K562 (cell line): Measurements from ENCODE around the gene ASCC2. TPM values are rescaled to one million over a fixed set of nuclear protein-coding genes. Genes with fewer than 3 reads are reported as not detected.
A peak's percentile ranks its signal among the peaks of the same experiment; 100 is the strongest.

Source experiments
- CREBBP ChIP-seq: IDR thresholded peaks from one replicate; pipeline ENCODE4 v1.6.1; 2012; ENCODE audit warnings: low read depth, mild to moderate bottlenecking, control low read depth, inconsistent platforms, low read length
- EGR1 ChIP-seq: fragments of 450-650 bp; conservative IDR thresholded peaks from 2 replicates; pipeline ENCODE4 v1.6.1; 2017; ENCODE audit warnings: mild to moderate bottlenecking
- ELK3 ChIP-seq: fragments of 450-650 bp; formaldehyde crosslinking; IDR thresholded peaks from 2 replicates; pipeline ENCODE4 v1.4.0; 2020; ENCODE audit warnings: mild to moderate bottlenecking
- EP300 ChIP-seq: IDR thresholded peaks from 2 replicates; pipeline ENCODE4 v1.6.1; 2012; ENCODE audit warnings: low read length, improper control_type of control experiment
- GTF2F1 ChIP-seq: IDR thresholded peaks from 2 replicates; pipeline ENCODE4 v1.6.1; 2011; ENCODE audit warnings: low read depth, low read length, improper control_type of control experiment
- HLTF ChIP-seq: fragments of 450-650 bp; IDR thresholded peaks from 2 replicates; pipeline ENCODE4 v1.6.1; 2016
- HMGXB4 ChIP-seq: sonication (generic); formaldehyde crosslinking; IDR thresholded peaks from 2 replicates; pipeline ENCODE4 v1.8.1; 2023; ENCODE audit warnings: mild to moderate bottlenecking, missing genetic modification reagents
- HOXB6 ChIP-seq: fragments of 250-450 bp; sonication (Bioruptor Pico); IDR thresholded peaks from 2 replicates; pipeline ENCODE4 v1.5.1; 2022; ENCODE audit warnings: mild to moderate bottlenecking, borderline replicate concordance
- KLF10 ChIP-seq: fragments of 250-450 bp; sonication (Bioruptor Pico); IDR thresholded peaks from 2 replicates; pipeline ENCODE4 v1.6.1; 2021; ENCODE audit warnings: matching md5 sums
- MAFG ChIP-seq: fragments of 450-650 bp; conservative IDR thresholded peaks from 2 replicates; pipeline ENCODE4 v1.6.1; 2016; ENCODE audit warnings: missing genetic modification characterization, missing compliant biosample characterization
- NCOA4 ChIP-seq: fragments of 450-650 bp; IDR thresholded peaks from 2 replicates; pipeline ENCODE4 v1.6.1; 2018; ENCODE audit warnings: mild to moderate bottlenecking; ENCODE audit not compliant: partially characterized antibody
- NR2F6 ChIP-seq: fragments of 450-650 bp; formaldehyde crosslinking; IDR thresholded peaks from 2 replicates; pipeline ENCODE4 v1.4.0; 2020; ENCODE audit warnings: mild to moderate bottlenecking
- SAP30 ChIP-seq: fragments of 200-600 bp; sonication (generic); IDR thresholded peaks from 2 replicates; pipeline ENCODE4 v1.6.1; 2012; ENCODE audit warnings: borderline replicate concordance, low read depth, mild to moderate bottlenecking, moderate library complexity, low read length, control low read depth, inconsistent platforms; ENCODE audit not compliant: insufficient read depth, poor library complexity, severe bottlenecking
- TEAD4 ChIP-seq, 2 experiments: sonication (generic) in 1 of 2; formaldehyde crosslinking in 1 of 2; IDR thresholded peaks; 2 replicates each; pipeline versions ENCODE4 v1.6.1 to v1.8.0; 2012 to 2022; ENCODE audit warnings: borderline replicate concordance in 1 of 2, inconsistent platforms in 1 of 2, low read length in 1 of 2, mild to moderate bottlenecking in 1 of 2, missing genetic modification reagents in 1 of 2
- THAP12 ChIP-seq: fragments of 250-450 bp; sonication (Bioruptor Pico); IDR thresholded peaks from 2 replicates; pipeline ENCODE4 v1.9.0; 2021; ENCODE audit warnings: mild to moderate bottlenecking, inconsistent platforms
- ZBTB7A ChIP-seq: IDR thresholded peaks from 2 replicates; pipeline ENCODE4 v1.6.1; 2011; ENCODE audit warnings: low read depth, mild to moderate bottlenecking, low read length, moderate library complexity, borderline replicate concordance; ENCODE audit not compliant: control insufficient read depth
- ZNF24 ChIP-seq: fragments of 450-650 bp; IDR thresholded peaks from 2 replicates; pipeline ENCODE4 v1.6.1; 2016
- ZNF263 ChIP-seq: sonication (generic); formaldehyde crosslinking; IDR thresholded peaks from 2 replicates; pipeline ENCODE4 v1.8.0; 2022; ENCODE audit warnings: mild to moderate bottlenecking, missing genetic modification reagents, borderline replicate concordance
- ZNF324 ChIP-seq: fragments of 250-450 bp; sonication (Bioruptor Pico); IDR thresholded peaks from 2 replicates; pipeline ENCODE4 v1.4.0; 2020; ENCODE audit warnings: mild to moderate bottlenecking
- ZNF398 ChIP-seq: fragments of 250-450 bp; sonication (Bioruptor Pico); IDR thresholded peaks from 2 replicates; pipeline ENCODE4 v1.8.0; 2021; ENCODE audit warnings: moderate library complexity, mild to moderate bottlenecking, inconsistent platforms
- ZNF436 ChIP-seq: fragments of 250-450, 450-650 bp; sonication (Bioruptor Pico); formaldehyde crosslinking; IDR thresholded peaks from 2 replicates; pipeline ENCODE4 v1.7.0; 2020; ENCODE audit warnings: mild to moderate bottlenecking
- polyA plus RNA-seq, 8 experiments: library from polyadenylated mRNA; depleted of rRNA in 4 of 8; stranded (reverse) in 5 of 8; unstranded in 3 of 8; fragments of >200 nt; fragmentation: Nextera tagmentation in 2 of 8; fragmentation: Illumina TruSeq in 1 of 8; extraction: Ambion mirVana in 2 of 8; extraction: Trizol in 1 of 8; gene quantifications; 2 replicates each; pipeline versions ENCODE4 v1.2.1 to v1.2.3, GENCODE V29; 2011 to 2014; ENCODE audit warnings: inconsistent platforms in 1 of 8, missing spikeins in 1 of 8
- total RNA-seq, 7 experiments: library from RNA; depleted of rRNA in 6 of 7; stranded (reverse); fragments of >200 nt in 6 of 7; fragmentation: Illumina TruSeq in 2 of 7; extraction: Trizol in 2 of 7; gene quantifications; 2 replicates each; pipeline versions ENCODE4 v1.2.1 to v1.2.3, GENCODE V29; 2011 to 2021; ENCODE audit warnings: low replicate concordance in 1 of 7

ASCC2 gene
- total and polyA plus RNA-seq, 9 of the 15 experiments (the other 6 are each of a cell fraction or from before 2014, with no cell fraction given) = 4.0 to 46.7 (median 26.8) TPM

- peak; percentile 95 for TF ChIP-seq TEAD4 (IDR thresholded peaks at IDR 0.05; ENCODE audit: low read length)
- TF ChIP-seq TEAD4 (CRISPR knock-in tag; IDR thresholded peaks at IDR 0.05; ENCODE audit: borderline replicate concordance) = no peak
- TF ChIP-seq ZBTB7A = no peak
- TF ChIP-seq ELK3 = no peak
- peak; percentile 90 for TF ChIP-seq EP300
- TF ChIP-seq ZNF324 = no peak
- no peak for TF ChIP-seq ZNF436 (CRISPR knock-in tag)
- no peak for TF ChIP-seq HOXB6 (CRISPR knock-in tag)
- peak; percentile 81 for TF ChIP-seq NCOA4
- TF ChIP-seq HLTF = peak; percentile 74
- no peak for TF ChIP-seq HMGXB4 (CRISPR knock-in tag)
- TF ChIP-seq KLF10 (CRISPR knock-in tag) = no peak
- no peak for TF ChIP-seq THAP12 (CRISPR knock-in tag)
- peak; percentile 63 for TF ChIP-seq EGR1
- peak; percentile 65 for TF ChIP-seq MAFG
- TF ChIP-seq CREBBP = no peak
- no peak for TF ChIP-seq GTF2F1
- TF ChIP-seq ZNF263 = peak; percentile 49; the same call in 1 of the 2 replicates
- no peak for TF ChIP-seq ZNF398 (CRISPR knock-in tag)
- TF ChIP-seq NR2F6 (CRISPR knock-in tag) = no peak
- no peak for TF ChIP-seq ZNF24
- no peak for TF ChIP-seq SAP30
These were observed 57.1 kb downstream of the ASCC2 start (continued) for GRCh38 chr22:29780748-29781676.
